HepG2 (cell line): ENCODE measurements around the gene IFT43. TPM values are rescaled to one million over a fixed set of nuclear protein-coding genes. Genes with fewer than 3 reads are reported as not detected.

Experiments
- ATAC-seq: fragments of 200-7000 bp; cut with Tn5 transposase; 3 replicates; pipeline ENCODE4 v1.9.1; 2020; ENCODE audit warnings: mild to moderate bottlenecking, moderate library complexity
- BruUV-seq: library from RNA; stranded (reverse); fragments of 400-500 nt; replicated peaks from 2 replicates; lab custom pipeline; 2021; lab: Mats Ljungman, UMichigan
- CTCF ChIA-PET: fragments of 300-600 bp; formaldehyde crosslinking; extraction: SDS; loops from one replicate; lab custom pipeline; 2021; ENCODE audit warnings: low total read pairs, inconsistent platforms, low intra/inter-chr PET ratio; lab: Yijun Ruan, JAX
- POLR2A ChIA-PET: fragments of 350-600 bp; sonication (Branson Sonifier 250); formaldehyde crosslinking; loops from one replicate; lab custom pipeline; 2020; ENCODE audit warnings: antibody characterized with exemption, inconsistent platforms; lab: Yijun Ruan, JAX
- DNase-seq: peaks from one replicate; pipeline ENCODE4 v3.0.0-alpha.2; 2015; ENCODE audit warnings: low spot score
- FAIRE-seq: peaks from 3 replicates; lab custom pipeline; 2011; peaks lifted over from hg19 to GRCh38; lab: Jason Lieb, UNC
- H2AFZ ChIP-seq: one replicate; pipeline ENCODE4 v1.6.1; 2011; ENCODE audit warnings: low read length, inconsistent platforms
- H3K27ac ChIP-seq: fragments of 300-600 bp; 3 replicates; pipeline ENCODE4 v1.8.0; 2011; ENCODE audit warnings: mixed run types, mild to moderate bottlenecking, mixed read lengths, low read length, inconsistent platforms; ENCODE audit not compliant: insufficient read depth; ENCODE audit errors: extremely low read length
- H3K27me3 ChIP-seq, 2 experiments: fragments of 200-600 bp in 1 of 2; 2 replicates in 1 of 2; 3 replicates in 1 of 2; pipeline versions ENCODE4 v1.6.0 to v1.8.0; 2011; ENCODE audit warnings: low read length in 2 of 2, mild to moderate bottlenecking in 2 of 2, moderate library complexity in 2 of 2, inconsistent platforms in 1 of 2; ENCODE audit not compliant: insufficient read depth in 2 of 2, control insufficient read depth in 1 of 2
- H3K36me3 ChIP-seq, 2 experiments: fragments of 200-600 bp in 1 of 2; replicated peaks in 1 of 2; 2 replicates in 1 of 2; 3 replicates in 1 of 2; pipeline versions ENCODE4 v1.5.1 to v1.8.0; 2011; ENCODE audit warnings: low read length in 2 of 2, inconsistent platforms in 1 of 2; ENCODE audit not compliant: insufficient read depth in 2 of 2, control insufficient read depth in 1 of 2
- H3K4me1 ChIP-seq: 2 replicates; pipeline ENCODE4 v1.5.1; 2012; ENCODE audit warnings: low read length, inconsistent platforms; ENCODE audit not compliant: insufficient read depth
- H3K4me2 ChIP-seq: 2 replicates; pipeline ENCODE4 v1.6.0; 2011; ENCODE audit warnings: low read depth, low read length, inconsistent platforms
- H3K4me3 ChIP-seq, 3 experiments: fragments of 200-600 bp in 1 of 3; sonication (generic), shearing (Covaris generic) in 1 of 3; replicated peaks in 1 of 3; 2 replicates each; pipeline ENCODE4 v1.5.1; 2011 to 2016; ENCODE audit warnings: low read length in 3 of 3, inconsistent platforms in 2 of 3, low read depth in 2 of 3, mild to moderate bottlenecking in 2 of 3, control low read depth in 1 of 3, mixed read lengths in 1 of 3; ENCODE audit not compliant: insufficient read depth in 1 of 3
- H3K79me2 ChIP-seq: one replicate; pipeline ENCODE4 v1.6.1; 2011; ENCODE audit warnings: low read length, inconsistent platforms; ENCODE audit not compliant: insufficient read depth
- H3K9ac ChIP-seq: 2 replicates; pipeline ENCODE4 v1.6.0; 2011; ENCODE audit warnings: mild to moderate bottlenecking, low read depth, low read length, inconsistent platforms; ENCODE audit not compliant: insufficient read depth
- H3K9me3 ChIP-seq: 2 replicates; pipeline ENCODE4 v1.5.1; 2012; ENCODE audit warnings: mild to moderate bottlenecking, low read length
- H4K20me1 ChIP-seq: 2 replicates; pipeline ENCODE4 v1.6.0; 2011; ENCODE audit warnings: inconsistent platforms, mild to moderate bottlenecking, low read length, moderate library complexity; ENCODE audit not compliant: insufficient read depth
- CBX2 ChIP-seq, 2 experiments: fragments of 200-600 bp in 1 of 2; sonication (generic); formaldehyde crosslinking in 1 of 2; IDR thresholded peaks; 2 replicates each; pipeline versions ENCODE4 v1.7.0 to v1.8.1; 2018 to 2022; ENCODE audit warnings: low read depth in 2 of 2, low read length in 1 of 2, mild to moderate bottlenecking in 1 of 2, missing genetic modification reagents in 1 of 2
- GFI1 ChIP-seq: sonication (generic); formaldehyde crosslinking; IDR thresholded peaks from 2 replicates; pipeline ENCODE4 v1.5.0; 2020; ENCODE audit warnings: missing genetic modification reagents, mild to moderate bottlenecking, borderline replicate concordance
- NFE2L1 ChIP-seq: sonication (generic); formaldehyde crosslinking; IDR thresholded peaks from 2 replicates; pipeline ENCODE4 v1.4.0; 2020; ENCODE audit warnings: missing genetic modification reagents, mild to moderate bottlenecking, borderline replicate concordance
- POLR2AphosphoS5 ChIP-seq: IDR thresholded peaks from 2 replicates; pipeline ENCODE4 v1.6.1; 2012; ENCODE audit warnings: low read depth, low read length
- RXRA ChIP-seq: sonication (generic); formaldehyde crosslinking; IDR thresholded peaks from 2 replicates; pipeline ENCODE4 v1.5.1; 2020; ENCODE audit warnings: missing genetic modification reagents
- SNRNP70 ChIP-seq: fragments of 200-400 bp; formaldehyde crosslinking; IDR thresholded peaks from 2 replicates; pipeline ENCODE4 v1.6.1; 2017; ENCODE audit warnings: mild to moderate bottlenecking, low read depth, low read length, moderate library complexity
- TBX3 ChIP-seq: fragments of 450-650 bp; IDR thresholded peaks from 2 replicates; pipeline ENCODE4 v1.6.1; 2017; ENCODE audit warnings: antibody characterized with exemption, mild to moderate bottlenecking, inconsistent platforms, borderline replicate concordance
- ZNF556 ChIP-seq: sonication (generic); formaldehyde crosslinking; IDR thresholded peaks from 2 replicates; pipeline ENCODE4 v1.4.0; 2020; ENCODE audit warnings: mild to moderate bottlenecking, missing genetic modification reagents, borderline replicate concordance
- WGBS: methylation state at CpG from one replicate; pipeline ENCODE4 v1.1.6; 2017; ENCODE audit warnings: low lambda C conversion rate; 5-methylcytosine and 5-hydroxymethylcytosine counted together
- in situ Hi-C: cut with HindIII; loops from 2 replicates; pipeline ENCODE4 v1.10.0; 2017; ENCODE audit warnings: low pct_unique_long_range_greater_than_20kb; ENCODE audit not compliant: extremely low pct_ligation_motif_present
- intact Hi-C: fragments of 100-400 bp; cut with micrococcal nuclease; formaldehyde crosslinking; loops from one replicate; pipeline ENCODE4 v1.10.0; 2022; ENCODE audit not compliant: unreplicated experiment
- polyA plus RNA-seq, 8 experiments: library from polyadenylated mRNA; depleted of rRNA in 3 of 8; stranded (reverse) in 7 of 8; unstranded in 1 of 8; fragments of >200 nt; fragmentation: Illumina TruSeq in 4 of 8; extraction: Trizol in 4 of 8; gene quantifications; 2 replicates each; pipeline versions ENCODE4 v1.2.1 to v1.2.3, GENCODE V29; 2011 to 2016; ENCODE audit warnings: low read depth in 4 of 8, missing spikeins in 1 of 8, mixed read lengths in 1 of 8; ENCODE audit not compliant: insufficient read depth in 1 of 8
- total RNA-seq, 5 experiments: library from RNA; depleted of rRNA; stranded (reverse); fragments of >200 nt; fragmentation: Illumina TruSeq; extraction: Trizol; gene quantifications; 2 replicates each; pipeline ENCODE4 v1.2.3, GENCODE V29; 2016; ENCODE audit warnings: low read depth in 1 of 5
- TF ChIP-seq, protein P1 (sequence below), 2 experiments: IDR thresholded peaks; 2 replicates each; pipeline ENCODE4 v1.6.1; 2011 to 2012; ENCODE audit warnings: low read length in 2 of 2, borderline replicate concordance in 1 of 2, low read depth in 1 of 2, mild to moderate bottlenecking in 1 of 2, moderate library complexity in 1 of 2
- TF ChIP-seq, protein P2 (sequence below): sonication (generic); formaldehyde crosslinking; IDR thresholded peaks from 2 replicates; pipeline ENCODE4 v1.4.0; 2020; ENCODE audit warnings: missing genetic modification reagents

IFT43 gene
- total and polyA plus RNA-seq, 2 of the 13 experiments (the other 11 are each of a cell fraction or from before 2014, with no cell fraction given), result 0.15 to 0.55 TPM

DNA sequence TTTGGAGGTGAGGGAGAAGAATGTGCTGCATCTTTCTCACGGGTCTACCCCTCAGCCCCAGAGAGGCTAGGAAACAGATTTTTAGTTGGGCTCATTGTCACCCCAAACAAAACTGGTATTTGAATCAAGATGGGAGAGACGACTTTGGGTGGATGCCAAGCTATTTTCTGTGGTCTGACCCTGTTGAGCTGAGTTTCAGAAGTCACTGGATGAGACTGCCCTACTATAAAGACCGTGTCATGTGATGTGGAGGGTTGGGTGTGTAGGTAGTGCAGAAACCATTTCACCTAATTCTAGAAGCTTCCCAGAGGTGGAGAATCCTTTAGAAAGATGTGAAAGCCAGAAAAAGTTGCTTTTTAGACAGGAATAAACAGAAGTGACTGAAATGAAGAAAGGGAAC lies 60.2 kb downstream of the IFT43 start:
- H3K4me2 ChIP-seq, result no peak overlapping the region
- no peak for DNase-seq
- TF ChIP-seq ZNF556 (CRISPR knock-in tag), result no peak
- no peak for TF ChIP-seq TBX3
- no peak for TF ChIP-seq NFE2L1 (CRISPR knock-in tag)
- TF ChIP-seq RXRA (CRISPR knock-in tag), result no peak
- no peaks in the 10 kb centered on the region for H3K79me2 ChIP-seq
- 13% methylated on average over 3 of the region's 3 CpGs for WGBS
- ChIA-PET CTCF (no interaction called here), POLR2A (no interaction called here)
- no peak overlapping the region for H3K9ac ChIP-seq
- ATAC-seq, result no peak
- no peak for FAIRE-seq
- no peaks in the 10 kb centered on the region for H3K36me3 ChIP-seq
- no TSS peak for BruUV-seq
- in situ Hi-C loops (no loop called here), intact Hi-C loops (no loop called here)
- no peak overlapping the region for H3K4me3 ChIP-seq
- H3K27ac ChIP-seq, result no peak overlapping the region
- no peaks in the 10 kb centered on the region for H4K20me1 ChIP-seq
- H2AFZ ChIP-seq, result no peak overlapping the region
- no peaks in the 10 kb centered on the region for H3K9me3 ChIP-seq
- peaks cover 0 to 3% of the 10 kb centered on the region in 2 experiments; a peak in 1 of 5 replicates for H3K27me3 ChIP-seq
- peaks cover 1% of the 10 kb centered on the region; the same call in 1 of the 2 replicates for H3K4me1 ChIP-seq

DNA sequence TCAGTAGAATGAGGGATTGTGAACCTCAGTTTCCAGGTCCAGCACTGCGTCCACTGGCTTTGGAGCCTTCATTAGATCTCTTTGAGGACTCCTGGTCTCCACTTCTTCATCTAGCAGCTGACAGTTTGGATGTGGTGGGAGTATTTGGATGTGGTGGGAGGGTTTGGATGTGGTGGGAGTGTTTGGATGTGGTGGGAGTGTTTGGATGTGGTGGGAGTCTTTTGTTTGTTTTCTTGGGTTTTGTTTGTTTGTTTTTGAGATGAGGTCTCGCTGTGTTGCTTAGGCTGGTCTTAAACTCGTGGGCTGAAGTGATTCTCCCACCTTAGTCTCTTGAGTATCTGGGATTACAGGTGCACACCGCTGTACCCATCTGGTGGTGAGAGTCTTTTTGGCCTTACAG lies 64.7 kb downstream of the IFT43 start:
- no peaks in the 10 kb centered on the region for H3K79me2 ChIP-seq
- no peak overlapping the region for H3K9ac ChIP-seq
- CTCF ChIA-PET, result interaction anchor here (0.7 to 2.1 kb wide), 7 partner anchors 131 to 597 kb away, joined by 4 to 27 read pairs (median 7); no protein-coding TSS in a partner anchor
- H3K4me1 ChIP-seq, result no peaks in the 10 kb centered on the region
- FAIRE-seq (no peak), DNase-seq (no peak), ATAC-seq (no peak)
- H3K36me3 ChIP-seq, result no peaks in the 10 kb centered on the region
- H2AFZ ChIP-seq, result no peak overlapping the region
- 25% methylated on average over 4 of the region's 4 CpGs for WGBS
- H3K27ac ChIP-seq, result no peak overlapping the region
- H3K4me2 ChIP-seq, result no peak overlapping the region
- no peaks in the 10 kb centered on the region for H4K20me1 ChIP-seq
- POLR2A ChIA-PET, result no interaction called here
- intact Hi-C loops (loop anchor here (2.0 kb wide), 1 partner anchor 595 kb away; no protein-coding TSS in a partner anchor), in situ Hi-C loops (loop anchor here (5.0 to 10.0 kb wide), 3 partner anchors 302 to 592 kb away; no protein-coding TSS in a partner anchor)
- H3K4me3 ChIP-seq, result no peak overlapping the region
- no TSS peak for BruUV-seq
- H3K9me3 ChIP-seq, result no peaks in the 10 kb centered on the region
- H3K27me3 ChIP-seq, result peaks cover 0 to 10% of the 10 kb centered on the region in 2 experiments; a peak in 2 of 5 replicates
- TF ChIP-seq SNRNP70, result no peak
- TF ChIP-seq, protein P1, sequence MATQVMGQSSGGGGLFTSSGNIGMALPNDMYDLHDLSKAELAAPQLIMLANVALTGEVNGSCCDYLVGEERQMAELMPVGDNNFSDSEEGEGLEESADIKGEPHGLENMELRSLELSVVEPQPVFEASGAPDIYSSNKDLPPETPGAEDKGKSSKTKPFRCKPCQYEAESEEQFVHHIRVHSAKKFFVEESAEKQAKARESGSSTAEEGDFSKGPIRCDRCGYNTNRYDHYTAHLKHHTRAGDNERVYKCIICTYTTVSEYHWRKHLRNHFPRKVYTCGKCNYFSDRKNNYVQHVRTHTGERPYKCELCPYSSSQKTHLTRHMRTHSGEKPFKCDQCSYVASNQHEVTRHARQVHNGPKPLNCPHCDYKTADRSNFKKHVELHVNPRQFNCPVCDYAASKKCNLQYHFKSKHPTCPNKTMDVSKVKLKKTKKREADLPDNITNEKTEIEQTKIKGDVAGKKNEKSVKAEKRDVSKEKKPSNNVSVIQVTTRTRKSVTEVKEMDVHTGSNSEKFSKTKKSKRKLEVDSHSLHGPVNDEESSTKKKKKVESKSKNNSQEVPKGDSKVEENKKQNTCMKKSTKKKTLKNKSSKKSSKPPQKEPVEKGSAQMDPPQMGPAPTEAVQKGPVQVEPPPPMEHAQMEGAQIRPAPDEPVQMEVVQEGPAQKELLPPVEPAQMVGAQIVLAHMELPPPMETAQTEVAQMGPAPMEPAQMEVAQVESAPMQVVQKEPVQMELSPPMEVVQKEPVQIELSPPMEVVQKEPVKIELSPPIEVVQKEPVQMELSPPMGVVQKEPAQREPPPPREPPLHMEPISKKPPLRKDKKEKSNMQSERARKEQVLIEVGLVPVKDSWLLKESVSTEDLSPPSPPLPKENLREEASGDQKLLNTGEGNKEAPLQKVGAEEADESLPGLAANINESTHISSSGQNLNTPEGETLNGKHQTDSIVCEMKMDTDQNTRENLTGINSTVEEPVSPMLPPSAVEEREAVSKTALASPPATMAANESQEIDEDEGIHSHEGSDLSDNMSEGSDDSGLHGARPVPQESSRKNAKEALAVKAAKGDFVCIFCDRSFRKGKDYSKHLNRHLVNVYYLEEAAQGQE (IDR thresholded peaks at IDR 0.05; ENCODE audit: borderline replicate concordance in 1 of 2, low read depth in 1 of 2, low read length in 2 of 2), result no peak
- no peak for TF ChIP-seq CBX2 (IDR thresholded peaks at IDR 0.05; ENCODE audit: low read depth, low read length)
- TF ChIP-seq CBX2 (CRISPR knock-in tag; IDR thresholded peaks at IDR 0.05; ENCODE audit: low read depth), result no peak
- TF ChIP-seq, protein P2, sequence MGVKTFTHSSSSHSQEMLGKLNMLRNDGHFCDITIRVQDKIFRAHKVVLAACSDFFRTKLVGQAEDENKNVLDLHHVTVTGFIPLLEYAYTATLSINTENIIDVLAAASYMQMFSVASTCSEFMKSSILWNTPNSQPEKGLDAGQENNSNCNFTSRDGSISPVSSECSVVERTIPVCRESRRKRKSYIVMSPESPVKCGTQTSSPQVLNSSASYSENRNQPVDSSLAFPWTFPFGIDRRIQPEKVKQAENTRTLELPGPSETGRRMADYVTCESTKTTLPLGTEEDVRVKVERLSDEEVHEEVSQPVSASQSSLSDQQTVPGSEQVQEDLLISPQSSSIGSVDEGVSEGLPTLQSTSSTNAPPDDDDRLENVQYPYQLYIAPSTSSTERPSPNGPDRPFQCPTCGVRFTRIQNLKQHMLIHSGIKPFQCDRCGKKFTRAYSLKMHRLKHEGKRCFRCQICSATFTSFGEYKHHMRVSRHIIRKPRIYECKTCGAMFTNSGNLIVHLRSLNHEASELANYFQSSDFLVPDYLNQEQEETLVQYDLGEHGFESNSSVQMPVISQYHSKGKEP, result no peak
- TF ChIP-seq POLR2AphosphoS5, result no peak
- TF ChIP-seq GFI1 (CRISPR knock-in tag), result no peak
